ENCODE measurements around the gene PNMT. TPM values are rescaled to one million over a fixed set of nuclear protein-coding genes. Genes with fewer than 3 reads are reported as not detected.

PNMT gene
- total and polyA plus RNA-seq, 2 of the 4 experiments (the other 2 are of a cell fraction), result not detected

DNA sequence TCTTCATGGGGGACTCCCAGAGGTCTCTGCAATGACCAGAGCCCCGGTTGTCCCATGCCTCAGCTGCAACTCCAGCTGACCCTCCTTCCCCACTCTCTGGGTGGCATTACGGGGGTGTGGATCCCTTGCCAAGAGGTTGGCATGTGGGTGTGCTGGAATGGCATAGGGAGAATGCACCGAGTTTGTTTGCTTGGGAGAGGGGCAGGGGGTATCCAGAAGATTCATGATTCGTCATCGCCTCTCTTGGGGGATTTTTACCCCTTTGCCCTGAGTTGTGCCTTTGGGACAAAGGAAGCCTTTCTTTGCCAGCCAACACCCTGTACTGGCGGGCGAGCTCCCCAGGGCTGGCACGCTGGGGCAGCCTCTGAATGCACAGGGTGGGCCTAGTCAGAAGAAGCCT is 38.1 kb downstream of the PNMT start:
- no peak overlapping the region for H3K14ac ChIP-seq (replicated peaks; ENCODE audit: low read depth, low read length)
- peaks cover 17% of the 10 kb centered on the region for H3K9me1 ChIP-seq (ENCODE audit: insufficient read depth, low read length)
- H3K18ac ChIP-seq (ENCODE audit: low read depth, low read length), result no peak overlapping the region
- TF ChIP-seq CHD1 (IDR thresholded peaks at IDR 0.05; ENCODE audit: low read depth, low read length) (no peak), MAZ (IDR thresholded peaks at IDR 0.05; ENCODE audit: borderline replicate concordance, low read depth, low read length) (no peak), SMC3 (IDR thresholded peaks at IDR 0.05; ENCODE audit: low read depth, low read length) (no peak), FOS (IDR thresholded peaks at IDR 0.05; ENCODE audit: low read depth, low read length) (no peak), RCOR1 (IDR thresholded peaks at IDR 0.05; ENCODE audit: insufficient replicate concordance, low read length) (no peak), BHLHE40 (IDR thresholded peaks at IDR 0.05; ENCODE audit: low read depth, low read length) (no peak), NFE2L2 (IDR thresholded peaks at IDR 0.05; ENCODE audit: low read depth, low read length) (no peak), POLR2A (IDR thresholded peaks at IDR 0.05; ENCODE audit: low read depth, low read length) (no peak), RAD21 (IDR thresholded peaks at IDR 0.05; ENCODE audit: low read length) (no peak), MAFK (IDR thresholded peaks at IDR 0.05; ENCODE audit: low read depth, low read length) (no peak), CEBPB (IDR thresholded peaks at IDR 0.05; ENCODE audit: low read depth, low read length) (no peak), RFX5 (IDR thresholded peaks at IDR 0.05; ENCODE audit: low read depth, low read length) (no peak), MXI1 (IDR thresholded peaks at IDR 0.05; ENCODE audit: borderline replicate concordance, low read depth, low read length) (no peak)
- TF ChIP-seq, protein P1, sequence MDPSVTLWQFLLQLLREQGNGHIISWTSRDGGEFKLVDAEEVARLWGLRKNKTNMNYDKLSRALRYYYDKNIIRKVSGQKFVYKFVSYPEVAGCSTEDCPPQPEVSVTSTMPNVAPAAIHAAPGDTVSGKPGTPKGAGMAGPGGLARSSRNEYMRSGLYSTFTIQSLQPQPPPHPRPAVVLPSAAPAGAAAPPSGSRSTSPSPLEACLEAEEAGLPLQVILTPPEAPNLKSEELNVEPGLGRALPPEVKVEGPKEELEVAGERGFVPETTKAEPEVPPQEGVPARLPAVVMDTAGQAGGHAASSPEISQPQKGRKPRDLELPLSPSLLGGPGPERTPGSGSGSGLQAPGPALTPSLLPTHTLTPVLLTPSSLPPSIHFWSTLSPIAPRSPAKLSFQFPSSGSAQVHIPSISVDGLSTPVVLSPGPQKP (IDR thresholded peaks at IDR 0.05; ENCODE audit: borderline replicate concordance, low read depth, low read length), result no peak
- TF ChIP-seq, protein P2, sequence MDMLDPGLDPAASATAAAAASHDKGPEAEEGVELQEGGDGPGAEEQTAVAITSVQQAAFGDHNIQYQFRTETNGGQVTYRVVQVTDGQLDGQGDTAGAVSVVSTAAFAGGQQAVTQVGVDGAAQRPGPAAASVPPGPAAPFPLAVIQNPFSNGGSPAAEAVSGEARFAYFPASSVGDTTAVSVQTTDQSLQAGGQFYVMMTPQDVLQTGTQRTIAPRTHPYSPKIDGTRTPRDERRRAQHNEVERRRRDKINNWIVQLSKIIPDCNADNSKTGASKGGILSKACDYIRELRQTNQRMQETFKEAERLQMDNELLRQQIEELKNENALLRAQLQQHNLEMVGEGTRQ (IDR thresholded peaks at IDR 0.05; ENCODE audit: low read depth, low read length), result no peak
- TF ChIP-seq, protein P3, sequence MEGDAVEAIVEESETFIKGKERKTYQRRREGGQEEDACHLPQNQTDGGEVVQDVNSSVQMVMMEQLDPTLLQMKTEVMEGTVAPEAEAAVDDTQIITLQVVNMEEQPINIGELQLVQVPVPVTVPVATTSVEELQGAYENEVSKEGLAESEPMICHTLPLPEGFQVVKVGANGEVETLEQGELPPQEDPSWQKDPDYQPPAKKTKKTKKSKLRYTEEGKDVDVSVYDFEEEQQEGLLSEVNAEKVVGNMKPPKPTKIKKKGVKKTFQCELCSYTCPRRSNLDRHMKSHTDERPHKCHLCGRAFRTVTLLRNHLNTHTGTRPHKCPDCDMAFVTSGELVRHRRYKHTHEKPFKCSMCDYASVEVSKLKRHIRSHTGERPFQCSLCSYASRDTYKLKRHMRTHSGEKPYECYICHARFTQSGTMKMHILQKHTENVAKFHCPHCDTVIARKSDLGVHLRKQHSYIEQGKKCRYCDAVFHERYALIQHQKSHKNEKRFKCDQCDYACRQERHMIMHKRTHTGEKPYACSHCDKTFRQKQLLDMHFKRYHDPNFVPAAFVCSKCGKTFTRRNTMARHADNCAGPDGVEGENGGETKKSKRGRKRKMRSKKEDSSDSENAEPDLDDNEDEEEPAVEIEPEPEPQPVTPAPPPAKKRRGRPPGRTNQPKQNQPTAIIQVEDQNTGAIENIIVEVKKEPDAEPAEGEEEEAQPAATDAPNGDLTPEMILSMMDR (conservative IDR thresholded peaks at IDR 0.05; ENCODE audit: low read depth, low read length), result no peak
- no peak overlapping the region for H4K8ac ChIP-seq (ENCODE audit: low read depth in 2 of 2, low read length in 2 of 2)
- H3K4me3 ChIP-seq (ENCODE audit: insufficient read depth, low read depth, low read length), result no peak overlapping the region
- H2AK9ac ChIP-seq (replicated peaks; ENCODE audit: low read depth, low read length, poor library complexity), result no peak overlapping the region
- CTCF ChIA-PET, result no interaction called here
- no peak for ATAC-seq (ENCODE audit: low read depth)
- H2AFZ ChIP-seq (replicated peaks; ENCODE audit: low read length, poor library complexity), result no peak overlapping the region
- no peak for DNase-seq
- H2BK120ac ChIP-seq (ENCODE audit: low read depth, low read length), result no peak overlapping the region
- H3K23ac ChIP-seq (ENCODE audit: low read depth, low read length), result no peak overlapping the region
- no peaks in the 10 kb centered on the region for H3K27me3 ChIP-seq (ENCODE audit: control insufficient read depth, insufficient read depth, low read length)
- POLR2A ChIA-PET (ENCODE audit: unreplicated experiment), result no interaction called here
- no TSS peak for BruUV-seq (replicated peaks)
- H4K20me1 ChIP-seq (ENCODE audit: insufficient read depth, low read length), result peaks cover 49% of the 10 kb centered on the region
- H2AK5ac ChIP-seq (ENCODE audit: low read depth, low read length), result no peak overlapping the region
- H3K4ac ChIP-seq (ENCODE audit: low read depth, low read length), result no peak overlapping the region
- H3K9ac ChIP-seq (ENCODE audit: low read depth, low read length), result no peak overlapping the region
- H3K4me1 ChIP-seq (ENCODE audit: control insufficient read depth, insufficient read depth, low read length), result peaks cover 13% of the 10 kb centered on the region; the same call in 1 of the 2 replicates
- peaks cover 34% of the 10 kb centered on the region for H3K36me3 ChIP-seq (ENCODE audit: control insufficient read depth, insufficient read depth, low read length)
- H2BK5ac ChIP-seq (ENCODE audit: low read depth, low read length, poor library complexity, severe bottlenecking), result no peak overlapping the region
- H3K27ac ChIP-seq (ENCODE audit: insufficient read depth, low read length), result no peak overlapping the region
- no peak overlapping the region for H2BK15ac ChIP-seq (ENCODE audit: low read depth, low read length)
- H4K91ac ChIP-seq (ENCODE audit: insufficient read depth, low read depth, low read length), result no peak overlapping the region
- H3K4me2 ChIP-seq (ENCODE audit: low read depth, low read length), result no peak overlapping the region
- no peaks in the 10 kb centered on the region for H3K9me3 ChIP-seq (ENCODE audit: control insufficient read depth, insufficient read depth, low read length)
- intact Hi-C loops (cut with micrococcal nuclease), result no loop called here
- H3K56ac ChIP-seq (ENCODE audit: extremely low read depth, insufficient read depth, low read length), result no peak overlapping the region
- H3K79me1 ChIP-seq (ENCODE audit: low read depth in 1 of 2, low read length in 2 of 2), result peaks cover 0 to 60% of the 10 kb centered on the region in 2 experiments; a peak in 2 of 4 replicates
- no peak overlapping the region for H2BK20ac ChIP-seq (ENCODE audit: low read depth, low read length)
- dilution Hi-C loops (cut with HindIII; ENCODE audit: low sequenced_read_pairs, unreplicated experiment), result no loop called here
- WGBS, 2 experiments (ENCODE audit: extremely low coverage in 2 of 2, insufficient read length in 1 of 2), result no CpG with 5 or more reads among the region's 8 CpGs
- in situ Hi-C loops (cut with MboI; ENCODE audit: low sequenced_read_pairs), result no loop called here
- H4K5ac ChIP-seq (ENCODE audit: low read depth, low read length), result no peak overlapping the region

Data from IMR-90 (cell line).